ENCODE results near the gene GRK5. TPM values are rescaled to one million over a fixed set of nuclear protein-coding genes. Genes with fewer than 3 reads are reported as not detected.
A peak's percentile ranks its signal among the peaks of the same experiment; 100 is the strongest.

Gene GRK5
- total RNA-seq, 1 experiment from 2014 or later: 58.2 TPM

GRCh38 chr10:119337796-119338432, 130.5 kb downstream of the GRK5 start:
- intact Hi-C loops (cut with micrococcal nuclease; ENCODE audit: unreplicated experiment): no loop called here
- CTCF ChIA-PET: no interaction called here
- H3K9me3 ChIP-seq (ENCODE audit: low read depth, low read length, poor library complexity, severe bottlenecking): no peaks in the 10 kb centered on the region
- BruUV-seq (replicated peaks): no TSS peak
- POLR2A ChIA-PET (ENCODE audit: low non-redundant PET): no interaction called here
- H3K27me3 ChIP-seq (replicated peaks; ENCODE audit: insufficient read depth, low read depth, low read length, poor library complexity): no peaks in the 10 kb centered on the region
- H3K27ac ChIP-seq (ENCODE audit: low read depth, low read length, poor library complexity, severe bottlenecking): peak overlapping the region; percentile 39
- H3K4me1 ChIP-seq (ENCODE audit: insufficient read depth, low read length, poor library complexity, severe bottlenecking): peaks cover 66% of the 10 kb centered on the region
- H3K4me3 ChIP-seq (ENCODE audit: low read depth, low read length, poor library complexity, severe bottlenecking): no peak overlapping the region
- no peak for TF ChIP-seq CTCF (conservative IDR thresholded peaks at IDR 0.05; ENCODE audit: low read depth, low read length)
- TF ChIP-seq EZH2 (IDR thresholded peaks at IDR 0.05; ENCODE audit: borderline replicate concordance, low read depth, low read length, poor library complexity, severe bottlenecking): no peak
- DNase-seq (ENCODE audit: low spot score): peak; percentile 70
- peaks cover 1% of the 10 kb centered on the region for H3K36me3 ChIP-seq (ENCODE audit: insufficient read depth, low read length, poor library complexity, severe bottlenecking)

GRCh38 chr10:119339109-119339508, 131.7 kb downstream of the GRK5 start:
- Histone ChIP-seq H3K4me3 (ENCODE audit: low read depth, low read length, poor library complexity, severe bottlenecking) (no peak overlapping the region), H3K4me1 (ENCODE audit: insufficient read depth, low read length, poor library complexity, severe bottlenecking) (peaks cover 72% of the 10 kb centered on the region), H3K27ac (ENCODE audit: low read depth, low read length, poor library complexity, severe bottlenecking) (peak overlapping the region; percentile 39), H3K36me3 (ENCODE audit: insufficient read depth, low read length, poor library complexity, severe bottlenecking) (no peaks in the 10 kb centered on the region), H3K9me3 (ENCODE audit: low read depth, low read length, poor library complexity, severe bottlenecking) (no peaks in the 10 kb centered on the region), H3K27me3 (replicated peaks; ENCODE audit: insufficient read depth, low read depth, low read length, poor library complexity) (no peaks in the 10 kb centered on the region)
- intact Hi-C loops (cut with micrococcal nuclease; ENCODE audit: unreplicated experiment): no loop called here
- BruUV-seq (replicated peaks): no TSS peak
- CTCF ChIA-PET: no interaction called here
- no peak for TF ChIP-seq CTCF (conservative IDR thresholded peaks at IDR 0.05; ENCODE audit: low read depth, low read length)
- no peak for DNase-seq (ENCODE audit: low spot score)
- POLR2A ChIA-PET (ENCODE audit: low non-redundant PET): no interaction called here

GRCh38 chr10:119340893-119341458, 133.6 kb downstream of the GRK5 start:
- H3K9me3 ChIP-seq (ENCODE audit: low read depth, low read length, poor library complexity, severe bottlenecking): no peaks in the 10 kb centered on the region
- CTCF ChIA-PET: no interaction called here
- no peak overlapping the region for H3K4me3 ChIP-seq (ENCODE audit: low read depth, low read length, poor library complexity, severe bottlenecking)
- no peak for TF ChIP-seq CTCF (conservative IDR thresholded peaks at IDR 0.05; ENCODE audit: low read depth, low read length)
- no peak for TF ChIP-seq EZH2 (IDR thresholded peaks at IDR 0.05; ENCODE audit: borderline replicate concordance, low read depth, low read length, poor library complexity, severe bottlenecking)
- H3K4me1 ChIP-seq (ENCODE audit: insufficient read depth, low read length, poor library complexity, severe bottlenecking): peaks cover 68% of the 10 kb centered on the region
- peak overlapping the region; percentile 86 for H3K27ac ChIP-seq (ENCODE audit: low read depth, low read length, poor library complexity, severe bottlenecking)
- intact Hi-C loops (cut with micrococcal nuclease; ENCODE audit: unreplicated experiment): no loop called here
- POLR2A ChIA-PET (ENCODE audit: low non-redundant PET): no interaction called here
- no peaks in the 10 kb centered on the region for H3K27me3 ChIP-seq (replicated peaks; ENCODE audit: insufficient read depth, low read depth, low read length, poor library complexity)
- DNase-seq (ENCODE audit: low spot score): no peak
- no peaks in the 10 kb centered on the region for H3K36me3 ChIP-seq (ENCODE audit: insufficient read depth, low read length, poor library complexity, severe bottlenecking)
- no TSS peak for BruUV-seq (replicated peaks)
